Chondrocyte (in vitro differentiated cells): ENCODE measurements around the gene SV2B. TPM values are rescaled to one million over a fixed set of nuclear protein-coding genes. Genes with fewer than 3 reads are reported as not detected.

Source experiments
- DNase-seq: peaks from one replicate; pipeline ENCODE4 v3.0.0; 2021; ENCODE audit warnings: mixed read lengths, low spot score
- H3K27ac Mint-ChIP-seq: one replicate; pipeline ENCODE4 v1.8.0; 2021; ENCODE audit warnings: mild to moderate bottlenecking, moderate library complexity, mixed read lengths; ENCODE audit not compliant: unreplicated experiment
- H3K27me3 Mint-ChIP-seq: 2 replicates; pipeline ENCODE4 v1.8.0; 2021; ENCODE audit warnings: low read depth, mixed read lengths
- H3K36me3 Mint-ChIP-seq: 2 replicates; pipeline ENCODE4 v1.8.0; 2021; ENCODE audit warnings: low read depth, mixed read lengths
- H3K4me1 Mint-ChIP-seq: 2 replicates; pipeline ENCODE4 v1.8.0; 2021; ENCODE audit warnings: low read depth, mild to moderate bottlenecking, mixed read lengths
- H3K4me3 Mint-ChIP-seq: one replicate; pipeline ENCODE4 v1.8.0; 2021; ENCODE audit warnings: mild to moderate bottlenecking, moderate library complexity, mixed read lengths; ENCODE audit not compliant: unreplicated experiment
- H3K9me3 Mint-ChIP-seq: 2 replicates; pipeline ENCODE4 v1.8.0; 2021; ENCODE audit warnings: low read depth, mixed read lengths
- total RNA-seq: library from RNA; stranded (reverse); gene quantifications from 3 replicates; pipeline ENCODE4 v1.2.1, GENCODE V29; 2021
- TF ChIP-seq, protein P1 (sequence below): fragments of 200-600 bp; sonication (generic); IDR thresholded peaks from 2 replicates; pipeline ENCODE4 v1.5.0; 2021; ENCODE audit warnings: antibody characterized with exemption, mild to moderate bottlenecking, moderate library complexity

The SV2B gene
- total RNA-seq, 1 donor from 2014 or later, result not detected

- TF ChIP-seq, protein P1, sequence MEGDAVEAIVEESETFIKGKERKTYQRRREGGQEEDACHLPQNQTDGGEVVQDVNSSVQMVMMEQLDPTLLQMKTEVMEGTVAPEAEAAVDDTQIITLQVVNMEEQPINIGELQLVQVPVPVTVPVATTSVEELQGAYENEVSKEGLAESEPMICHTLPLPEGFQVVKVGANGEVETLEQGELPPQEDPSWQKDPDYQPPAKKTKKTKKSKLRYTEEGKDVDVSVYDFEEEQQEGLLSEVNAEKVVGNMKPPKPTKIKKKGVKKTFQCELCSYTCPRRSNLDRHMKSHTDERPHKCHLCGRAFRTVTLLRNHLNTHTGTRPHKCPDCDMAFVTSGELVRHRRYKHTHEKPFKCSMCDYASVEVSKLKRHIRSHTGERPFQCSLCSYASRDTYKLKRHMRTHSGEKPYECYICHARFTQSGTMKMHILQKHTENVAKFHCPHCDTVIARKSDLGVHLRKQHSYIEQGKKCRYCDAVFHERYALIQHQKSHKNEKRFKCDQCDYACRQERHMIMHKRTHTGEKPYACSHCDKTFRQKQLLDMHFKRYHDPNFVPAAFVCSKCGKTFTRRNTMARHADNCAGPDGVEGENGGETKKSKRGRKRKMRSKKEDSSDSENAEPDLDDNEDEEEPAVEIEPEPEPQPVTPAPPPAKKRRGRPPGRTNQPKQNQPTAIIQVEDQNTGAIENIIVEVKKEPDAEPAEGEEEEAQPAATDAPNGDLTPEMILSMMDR, result no peak
- DNase-seq, result no peak
- Mint-ChIP-seq H3K27me3 (peaks cover 12% of the 10 kb centered on the region), H3K4me1 (no peaks in the 10 kb centered on the region), H3K9me3 (peaks cover 4% of the 10 kb centered on the region), H3K36me3 (no peaks in the 10 kb centered on the region), H3K27ac (no peak overlapping the region), H3K4me3 (no peak overlapping the region)
Observed at GRCh38 chr15:91234759-91235158, 134.7 kb downstream of the SV2B start.

GRCh38 chr15:91235376-91235775 is 135.3 kb downstream of the SV2B start:
- TF ChIP-seq, protein P1, result no peak
- Mint-ChIP-seq H3K36me3 (no peaks in the 10 kb centered on the region), H3K27me3 (peaks cover 13% of the 10 kb centered on the region)

GRCh38 chr15:91237445-91237844 is 137.4 kb downstream of the SV2B start:
- Mint-ChIP-seq H3K27ac (no peak overlapping the region), H3K4me3 (no peak overlapping the region), H3K4me1 (no peaks in the 10 kb centered on the region), H3K27me3 (peaks cover 11% of the 10 kb centered on the region), H3K36me3 (no peaks in the 10 kb centered on the region), H3K9me3 (peaks cover 4% of the 10 kb centered on the region)
- DNase-seq, result no peak
- TF ChIP-seq, protein P1, result no peak

More at GRCh38 chr15:91235376-91235775, 135.3 kb downstream of the SV2B start:
- DNase-seq, result no peak
- H3K4me3 Mint-ChIP-seq, result no peak overlapping the region
- H3K4me1 Mint-ChIP-seq, result no peaks in the 10 kb centered on the region
- H3K27ac Mint-ChIP-seq, result no peak overlapping the region
- H3K9me3 Mint-ChIP-seq, result peaks cover 4% of the 10 kb centered on the region

DNA sequence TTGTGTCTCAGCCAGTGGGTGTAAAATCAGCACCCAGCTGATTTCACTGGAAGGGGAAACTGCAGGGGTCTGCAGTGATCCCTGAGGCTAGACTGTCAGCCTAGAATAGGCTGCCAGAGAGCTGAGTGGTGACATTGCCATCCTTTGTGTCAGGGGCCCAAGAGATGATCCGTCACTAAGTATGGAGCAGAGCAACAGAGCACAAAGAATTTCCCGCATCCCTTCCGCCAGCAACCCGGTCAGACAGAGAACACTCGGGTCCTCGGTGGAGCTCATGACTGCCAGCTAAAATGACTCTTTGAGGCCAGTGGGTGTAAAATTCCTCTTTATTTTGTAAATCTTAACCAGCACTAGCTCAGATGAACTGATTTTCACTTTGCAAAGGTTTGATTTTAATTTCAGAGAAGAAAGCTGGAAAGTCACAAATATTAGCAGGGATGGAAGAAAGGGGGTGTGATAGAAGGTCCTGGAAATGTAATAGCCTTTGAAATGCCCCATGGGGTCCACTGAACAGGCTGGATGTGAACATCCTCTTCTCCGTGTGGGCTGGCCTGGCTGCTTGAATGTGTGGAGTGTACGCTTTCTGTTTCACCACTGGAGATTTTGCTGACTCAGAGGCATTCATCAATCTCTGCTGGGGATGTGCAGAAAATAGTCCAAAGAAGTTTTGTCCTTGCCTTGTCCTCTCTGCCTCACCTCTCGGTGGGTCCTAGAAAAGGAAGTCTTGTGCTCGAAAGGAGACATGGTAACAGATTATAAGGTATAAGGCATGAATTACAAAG is 138.8 kb downstream of the SV2B start:
- no peak overlapping the region for H3K27ac Mint-ChIP-seq
- TF ChIP-seq, protein P1, result no peak
- H3K9me3 Mint-ChIP-seq, result no peaks in the 10 kb centered on the region
- H3K4me3 Mint-ChIP-seq, result no peak overlapping the region
- H3K27me3 Mint-ChIP-seq, result peaks cover 11% of the 10 kb centered on the region
- no peak for DNase-seq
- H3K4me1 Mint-ChIP-seq, result no peaks in the 10 kb centered on the region
- no peaks in the 10 kb centered on the region for H3K36me3 Mint-ChIP-seq

GRCh38 chr15:91243826-91244225 is 143.8 kb downstream of the SV2B start:
- Mint-ChIP-seq H3K4me3 (no peak overlapping the region), H3K4me1 (no peaks in the 10 kb centered on the region), H3K27ac (no peak overlapping the region), H3K36me3 (no peaks in the 10 kb centered on the region), H3K27me3 (peaks cover 6% of the 10 kb centered on the region), H3K9me3 (no peaks in the 10 kb centered on the region)
- no peak for DNase-seq
- TF ChIP-seq, protein P1, result no peak
